PC-9 (cell line): ENCODE results near the gene CDH24.

Source experiments
- CTCF ChIP-seq: fragments of 200-600 bp; sonication (generic); conservative IDR thresholded peaks from 2 replicates; pipeline ENCODE4 v1.6.1; 2017; ENCODE audit warnings: mixed run types, antibody characterized with exemption, mild to moderate bottlenecking, moderate library complexity
- EZH2 ChIP-seq: fragments of 200-600 bp; sonication (generic); IDR thresholded peaks from 2 replicates; pipeline ENCODE4 v1.8.0; 2017; ENCODE audit warnings: antibody characterized with exemption, low read depth

- TF ChIP-seq CTCF, result no peak
- TF ChIP-seq EZH2, result no peak
Measured at GRCh38 chr14:23044840-23045239, 12.5 kb downstream of the CDH24 start.
